ENCODE measurements around the gene SLC26A8.

DNA sequence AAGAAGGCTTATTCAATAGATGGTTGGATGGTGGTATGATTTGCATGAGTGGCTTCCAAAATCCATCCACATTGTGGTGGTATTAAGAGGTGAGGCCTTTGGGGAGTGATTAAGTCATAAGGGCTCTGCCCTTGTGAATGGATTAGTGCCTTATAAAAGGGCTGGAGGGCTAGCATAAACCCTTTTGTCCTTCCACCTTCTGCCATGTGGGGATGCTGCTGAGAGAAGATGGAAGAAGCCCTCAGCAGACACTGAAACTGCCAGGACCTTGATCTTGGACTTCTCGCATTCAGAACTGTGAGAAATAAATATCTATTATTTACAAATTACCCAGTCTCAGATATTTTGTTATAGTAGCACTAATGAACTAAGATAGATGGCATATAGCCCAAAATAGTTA, 75.7 kb downstream of the SLC26A8 start:
- TF ChIP-seq POLR2A (IDR thresholded peaks at IDR 0.05) (no peak), CTCF (IDR thresholded peaks at IDR 0.05) (no peak)

All from prostate gland (tissue), 2 donors.